Panc1 (cell line): ENCODE data around the gene RALGPS1. TPM values are rescaled to one million over a fixed set of nuclear protein-coding genes. Genes with fewer than 3 reads are reported as not detected.

Experiments
- ATAC-seq: fragments of 200-7000 bp; cut with Tn5 transposase; 2 replicates; pipeline ENCODE4 v1.9.1; 2020; ENCODE audit warnings: mild to moderate bottlenecking, moderate library complexity
- BruUV-seq: library from RNA; stranded (reverse); fragments of 400-500 nt; replicated peaks from 2 replicates; lab custom pipeline; 2021; lab: Mats Ljungman, UMichigan
- CTCF ChIA-PET: fragments of 300-600 bp; sonication (Branson Sonifier 250); formaldehyde crosslinking; loops from one replicate; lab custom pipeline; 2022; ENCODE audit warnings: antibody characterized with exemption; lab: Charles Lee
- POLR2A ChIA-PET: fragments of 300-600 bp; sonication (Branson Sonifier 250); formaldehyde crosslinking; loops from one replicate; lab custom pipeline; 2022; ENCODE audit warnings: antibody characterized with exemption; lab: Charles Lee
- DNase-seq: peaks from one replicate; pipeline ENCODE4 v3.0.0-alpha.2; 2010; ENCODE audit warnings: low read depth, low spot score
- H3K27ac ChIP-seq: 2 replicates; pipeline ENCODE4 v1.5.1; 2011; ENCODE audit warnings: mild to moderate bottlenecking, low read length, inconsistent platforms
- H3K27me3 ChIP-seq: fragments of 200-500 bp; sonication (Bioruptor generic); 2 replicates; pipeline ENCODE4 v1.6.0; 2014; ENCODE audit warnings: low read length, inconsistent platforms; ENCODE audit not compliant: control insufficient read depth, insufficient read depth
- H3K36me3 ChIP-seq: fragments of 200-500 bp; sonication (Bioruptor generic); 2 replicates; pipeline ENCODE4 v1.5.1; 2014; ENCODE audit warnings: inconsistent platforms, mild to moderate bottlenecking, low read length, moderate library complexity; ENCODE audit not compliant: control insufficient read depth, insufficient read depth
- H3K4me1 ChIP-seq: 2 replicates; pipeline ENCODE4 v1.5.1; 2011; ENCODE audit warnings: inconsistent platforms, mild to moderate bottlenecking, low read length, moderate library complexity; ENCODE audit not compliant: control insufficient read depth, insufficient read depth
- H3K4me3 ChIP-seq, 2 experiments: 2 replicates each; pipeline ENCODE4 v1.5.1; 2011 to 2012; ENCODE audit warnings: low read depth in 2 of 2, low read length in 2 of 2, mild to moderate bottlenecking in 2 of 2, inconsistent platforms in 1 of 2, moderate library complexity in 1 of 2
- H3K9me3 ChIP-seq: fragments of 200-500 bp; sonication (Bioruptor generic); 2 replicates; pipeline ENCODE4 v1.5.1; 2014; ENCODE audit warnings: low read depth, mild to moderate bottlenecking, inconsistent platforms, low read length, moderate library complexity; ENCODE audit not compliant: control insufficient read depth, insufficient read depth
- POLR2AphosphoS5 ChIP-seq: IDR thresholded peaks from 2 replicates; pipeline ENCODE4 v1.6.1; 2012; ENCODE audit warnings: mild to moderate bottlenecking, low read depth, low read length, moderate library complexity
- SIN3A ChIP-seq: IDR thresholded peaks from 2 replicates; pipeline ENCODE4 v1.6.1; 2012; ENCODE audit warnings: low read depth, mild to moderate bottlenecking, low read length, moderate library complexity, borderline replicate concordance; ENCODE audit not compliant: insufficient read depth
- TCF7L2 ChIP-seq: IDR thresholded peaks from 2 replicates; pipeline ENCODE4 v1.6.1; 2011; ENCODE audit warnings: mild to moderate bottlenecking, low read depth, low read length, inconsistent platforms
- in situ Hi-C: cut with HindIII; loops from 2 replicates; pipeline ENCODE4 v1.10.0; 2016; ENCODE audit warnings: low sequenced_read_pairs, low pct_unique_long_range_greater_than_20kb
- intact Hi-C: fragments of 100-400 bp; cut with micrococcal nuclease; formaldehyde crosslinking; loops from one replicate; pipeline ENCODE4 v1.10.0; 2022; ENCODE audit not compliant: unreplicated experiment
- total RNA-seq: library from RNA; stranded (reverse); gene quantifications from one replicate; pipeline ENCODE4 v1.2.1, GENCODE V29; 2021; ENCODE audit not compliant: unreplicated experiment
- TF ChIP-seq, protein P1 (sequence below): fragments of 450-650 bp; IDR thresholded peaks from 2 replicates; pipeline ENCODE4 v1.5.1; 2017; ENCODE audit warnings: mild to moderate bottlenecking
- TF ChIP-seq, protein P2 (sequence below), 2 experiments: IDR thresholded peaks; 2 replicates each; pipeline ENCODE4 v1.6.1; 2011 to 2012; ENCODE audit warnings: low read depth in 2 of 2, control low read depth in 1 of 2, low read length in 1 of 2, mild to moderate bottlenecking in 1 of 2, moderate library complexity in 1 of 2; ENCODE audit not compliant: insufficient read depth in 1 of 2

The RALGPS1 gene
- total RNA-seq, 1 experiment from 2014 or later = 7.2 TPM

DNA sequence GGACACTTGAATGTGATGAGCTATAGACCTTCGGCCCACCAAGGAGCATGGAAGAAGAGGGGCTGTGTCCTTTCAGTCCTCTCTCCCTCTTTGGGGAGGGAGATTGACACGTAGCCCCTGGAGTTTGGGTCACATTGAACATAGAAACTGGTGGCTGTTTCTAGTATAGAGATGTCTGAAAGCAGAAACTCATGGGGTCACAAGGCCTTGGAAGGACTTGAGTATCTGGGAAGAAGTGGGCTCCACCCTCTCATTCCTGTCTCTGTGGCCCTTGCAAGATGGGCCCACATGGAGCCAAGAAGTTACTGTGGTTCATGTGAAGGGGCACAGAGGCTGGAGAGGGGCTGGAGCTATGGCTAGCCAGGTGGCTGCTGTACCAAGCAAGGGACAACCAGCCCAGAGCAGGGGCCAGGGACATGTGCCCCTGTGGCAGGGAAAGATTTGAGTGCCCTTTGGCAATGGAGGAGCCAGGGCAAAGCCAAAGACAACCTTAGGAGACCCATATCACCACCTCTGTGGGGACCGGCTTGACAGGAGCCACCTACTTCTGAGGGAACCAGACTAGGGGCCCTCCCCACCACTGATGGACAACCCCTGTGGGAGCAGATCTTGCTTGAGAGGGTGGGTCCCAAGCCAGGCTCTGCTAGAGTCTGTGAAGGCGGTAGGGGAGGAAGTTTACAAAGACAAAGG lies 220.6 kb downstream of the RALGPS1 start:
- intact Hi-C loops = no loop called here
- ChIA-PET CTCF (no interaction called here), POLR2A (no interaction called here)
- H3K4me1 ChIP-seq = no peaks in the 10 kb centered on the region; the same call in 1 of the 2 replicates
- ATAC-seq (no peak), DNase-seq (no peak)
- H3K36me3 ChIP-seq = no peaks in the 10 kb centered on the region
- no peaks in the 10 kb centered on the region for H3K27me3 ChIP-seq
- no peak overlapping the region for H3K4me3 ChIP-seq
- TF ChIP-seq, protein P1, sequence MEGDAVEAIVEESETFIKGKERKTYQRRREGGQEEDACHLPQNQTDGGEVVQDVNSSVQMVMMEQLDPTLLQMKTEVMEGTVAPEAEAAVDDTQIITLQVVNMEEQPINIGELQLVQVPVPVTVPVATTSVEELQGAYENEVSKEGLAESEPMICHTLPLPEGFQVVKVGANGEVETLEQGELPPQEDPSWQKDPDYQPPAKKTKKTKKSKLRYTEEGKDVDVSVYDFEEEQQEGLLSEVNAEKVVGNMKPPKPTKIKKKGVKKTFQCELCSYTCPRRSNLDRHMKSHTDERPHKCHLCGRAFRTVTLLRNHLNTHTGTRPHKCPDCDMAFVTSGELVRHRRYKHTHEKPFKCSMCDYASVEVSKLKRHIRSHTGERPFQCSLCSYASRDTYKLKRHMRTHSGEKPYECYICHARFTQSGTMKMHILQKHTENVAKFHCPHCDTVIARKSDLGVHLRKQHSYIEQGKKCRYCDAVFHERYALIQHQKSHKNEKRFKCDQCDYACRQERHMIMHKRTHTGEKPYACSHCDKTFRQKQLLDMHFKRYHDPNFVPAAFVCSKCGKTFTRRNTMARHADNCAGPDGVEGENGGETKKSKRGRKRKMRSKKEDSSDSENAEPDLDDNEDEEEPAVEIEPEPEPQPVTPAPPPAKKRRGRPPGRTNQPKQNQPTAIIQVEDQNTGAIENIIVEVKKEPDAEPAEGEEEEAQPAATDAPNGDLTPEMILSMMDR = no peak
- TF ChIP-seq POLR2AphosphoS5 (no peak), SIN3A (no peak), TCF7L2 (no peak)
- TF ChIP-seq, protein P2, sequence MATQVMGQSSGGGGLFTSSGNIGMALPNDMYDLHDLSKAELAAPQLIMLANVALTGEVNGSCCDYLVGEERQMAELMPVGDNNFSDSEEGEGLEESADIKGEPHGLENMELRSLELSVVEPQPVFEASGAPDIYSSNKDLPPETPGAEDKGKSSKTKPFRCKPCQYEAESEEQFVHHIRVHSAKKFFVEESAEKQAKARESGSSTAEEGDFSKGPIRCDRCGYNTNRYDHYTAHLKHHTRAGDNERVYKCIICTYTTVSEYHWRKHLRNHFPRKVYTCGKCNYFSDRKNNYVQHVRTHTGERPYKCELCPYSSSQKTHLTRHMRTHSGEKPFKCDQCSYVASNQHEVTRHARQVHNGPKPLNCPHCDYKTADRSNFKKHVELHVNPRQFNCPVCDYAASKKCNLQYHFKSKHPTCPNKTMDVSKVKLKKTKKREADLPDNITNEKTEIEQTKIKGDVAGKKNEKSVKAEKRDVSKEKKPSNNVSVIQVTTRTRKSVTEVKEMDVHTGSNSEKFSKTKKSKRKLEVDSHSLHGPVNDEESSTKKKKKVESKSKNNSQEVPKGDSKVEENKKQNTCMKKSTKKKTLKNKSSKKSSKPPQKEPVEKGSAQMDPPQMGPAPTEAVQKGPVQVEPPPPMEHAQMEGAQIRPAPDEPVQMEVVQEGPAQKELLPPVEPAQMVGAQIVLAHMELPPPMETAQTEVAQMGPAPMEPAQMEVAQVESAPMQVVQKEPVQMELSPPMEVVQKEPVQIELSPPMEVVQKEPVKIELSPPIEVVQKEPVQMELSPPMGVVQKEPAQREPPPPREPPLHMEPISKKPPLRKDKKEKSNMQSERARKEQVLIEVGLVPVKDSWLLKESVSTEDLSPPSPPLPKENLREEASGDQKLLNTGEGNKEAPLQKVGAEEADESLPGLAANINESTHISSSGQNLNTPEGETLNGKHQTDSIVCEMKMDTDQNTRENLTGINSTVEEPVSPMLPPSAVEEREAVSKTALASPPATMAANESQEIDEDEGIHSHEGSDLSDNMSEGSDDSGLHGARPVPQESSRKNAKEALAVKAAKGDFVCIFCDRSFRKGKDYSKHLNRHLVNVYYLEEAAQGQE (IDR thresholded peaks at IDR 0.05; ENCODE audit: insufficient read depth in 1 of 2, low read depth in 2 of 2, low read length in 1 of 2) = no peak
- in situ Hi-C loops = no loop called here
- H3K27ac ChIP-seq = no peak overlapping the region
- H3K9me3 ChIP-seq = no peaks in the 10 kb centered on the region
- no TSS peak for BruUV-seq

DNA sequence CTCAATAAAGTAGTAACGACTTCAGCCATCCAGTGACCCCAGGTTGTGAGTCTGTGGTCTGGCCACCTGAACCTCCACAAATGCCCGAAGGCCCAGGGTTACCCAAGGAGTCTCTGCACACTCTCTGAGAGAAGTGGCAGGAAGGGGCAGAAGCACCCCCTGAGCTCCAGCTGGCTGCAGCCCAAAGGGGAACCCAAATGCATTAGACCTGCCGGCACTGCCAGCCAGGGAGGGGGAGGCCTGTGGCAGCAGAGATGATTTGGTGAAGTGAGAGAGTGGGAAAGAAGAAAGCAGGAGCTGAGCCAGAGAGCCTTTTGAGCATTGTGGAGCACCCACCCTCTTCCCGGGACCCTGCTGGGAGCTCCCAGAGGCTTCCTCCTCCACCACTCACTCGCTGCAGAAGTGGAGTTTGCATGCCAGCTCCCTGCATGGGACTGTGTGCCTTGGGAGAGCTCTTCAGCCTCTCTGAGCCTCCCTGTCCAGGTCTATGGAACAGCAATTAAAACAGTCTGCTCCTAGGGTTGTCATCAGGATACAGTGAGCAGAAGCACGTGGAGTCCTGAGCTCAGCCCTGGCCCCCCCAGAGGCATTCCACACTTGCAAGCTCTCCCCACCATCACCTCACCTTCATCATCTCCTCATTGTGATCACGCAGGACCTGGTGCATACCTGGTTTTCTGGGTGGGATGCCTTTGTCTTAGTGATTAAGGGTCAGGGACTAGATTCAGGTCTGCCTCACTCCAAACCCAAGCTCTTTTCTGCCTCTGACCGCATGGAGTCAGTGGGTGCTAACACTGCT lies 221.7 kb downstream of the RALGPS1 start:
- in situ Hi-C loops (no loop called here), intact Hi-C loops (no loop called here)
- DNase-seq = no peak
- no peaks in the 10 kb centered on the region for H3K36me3 ChIP-seq
- ChIA-PET POLR2A (no interaction called here), CTCF (no interaction called here)
- ATAC-seq = no peak
- no peak overlapping the region for H3K4me3 ChIP-seq
- H3K4me1 ChIP-seq = no peaks in the 10 kb centered on the region; the same call in 1 of the 2 replicates
- H3K27ac ChIP-seq = no peak overlapping the region
- no TSS peak for BruUV-seq
- no peaks in the 10 kb centered on the region for H3K27me3 ChIP-seq
- no peaks in the 10 kb centered on the region for H3K9me3 ChIP-seq
- no peak for TF ChIP-seq SIN3A
- TF ChIP-seq, protein P2 (IDR thresholded peaks at IDR 0.05; ENCODE audit: insufficient read depth in 1 of 2, low read depth in 2 of 2, low read length in 1 of 2) = no peak
- TF ChIP-seq, protein P1 = no peak
- no peak for TF ChIP-seq TCF7L2
- TF ChIP-seq POLR2AphosphoS5 = no peak
